ENCODE measurements around the gene FARS2.

DNA sequence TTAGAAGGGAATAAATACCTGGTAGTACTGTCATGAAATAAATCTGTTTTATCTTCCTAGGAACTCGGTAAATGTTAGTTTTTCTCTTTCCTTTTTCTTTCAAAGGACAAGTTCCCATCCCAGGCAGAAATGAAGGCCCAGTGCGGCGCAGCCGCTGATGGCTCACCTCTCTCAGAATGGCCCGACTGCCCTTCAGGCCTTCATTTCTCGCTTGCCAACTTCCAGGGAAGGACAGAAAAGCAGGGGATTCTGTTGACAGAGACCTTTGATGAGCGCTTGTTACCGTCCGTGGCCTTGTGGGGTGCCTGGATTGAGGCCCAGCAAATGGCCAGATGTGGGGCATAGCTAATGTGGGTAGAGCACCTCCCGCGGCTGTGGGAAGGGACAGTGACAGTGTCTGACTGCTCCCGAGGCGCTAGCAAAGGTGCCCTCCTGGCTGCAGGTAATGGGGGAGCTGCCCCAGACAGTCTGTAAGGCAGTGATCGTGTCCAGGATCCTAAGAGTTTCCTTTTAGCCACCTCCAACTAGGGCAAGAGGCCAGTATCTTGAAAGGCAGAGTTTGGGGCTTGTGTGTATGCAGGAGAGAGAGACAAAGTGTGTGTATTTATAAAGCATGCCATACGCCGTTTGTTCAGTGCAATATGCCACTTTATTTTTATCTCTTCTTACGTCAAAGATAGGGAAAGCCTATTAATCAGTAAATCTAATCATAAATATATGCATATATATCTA, 391.3 kb downstream of the FARS2 start:
- no peak for TF ChIP-seq POLR2A (IDR thresholded peaks at IDR 0.05; ENCODE audit: extremely low read depth, insufficient read length)
- TF ChIP-seq CTCF (IDR thresholded peaks at IDR 0.05; ENCODE audit: low read depth, low read length): no peak
- TF ChIP-seq MYC (IDR thresholded peaks at IDR 0.05; ENCODE audit: low read depth, low read length): no peak

Measured in NB4 (cell line).